GM12878 (cell line): ENCODE data around the gene SHANK1.

ENCODE experiments used
- ATF3 ChIP-seq: IDR thresholded peaks from 2 replicates; pipeline ENCODE4 v1.6.1; 2011; ENCODE audit warnings: low read depth, mild to moderate bottlenecking, low read length, moderate library complexity, borderline replicate concordance; ENCODE audit errors: extremely low read depth
- ATF7 ChIP-seq: fragments of 450-650 bp; IDR thresholded peaks from 2 replicates; pipeline ENCODE4 v1.6.1; 2016; ENCODE audit warnings: low read depth, mild to moderate bottlenecking
- FOXM1 ChIP-seq: IDR thresholded peaks from 2 replicates; pipeline ENCODE4 v1.6.1; 2012; ENCODE audit warnings: low read depth, mild to moderate bottlenecking, inconsistent platforms, low read length, moderate library complexity
- HDGF ChIP-seq: fragments of 450-650 bp; IDR thresholded peaks from 2 replicates; pipeline ENCODE4 v1.6.1; 2016; ENCODE audit warnings: antibody characterized with exemption
- NKRF ChIP-seq: fragments of 450-650 bp; conservative IDR thresholded peaks from 2 replicates; pipeline ENCODE4 v1.6.1; 2017; ENCODE audit warnings: mild to moderate bottlenecking, moderate library complexity
- SRF ChIP-seq, 2 experiments: IDR thresholded peaks; 2 replicates each; pipeline ENCODE4 v1.6.1; 2011; ENCODE audit warnings: low read depth in 2 of 2, low read length in 2 of 2, mild to moderate bottlenecking in 1 of 2, moderate library complexity in 1 of 2
- TF ChIP-seq, protein P1 (sequence below), 3 experiments: IDR thresholded peaks in 2 of 3; conservative IDR thresholded peaks in 1 of 3; 2 replicates each; pipeline ENCODE4 v1.5.1; 2011; ENCODE audit warnings: low read depth in 3 of 3, low read length in 3 of 3, mild to moderate bottlenecking in 3 of 3, control low read depth in 2 of 3, moderate library complexity in 2 of 3, inconsistent platforms in 1 of 3, mixed read lengths in 1 of 3; ENCODE audit not compliant: control insufficient read depth in 2 of 3, insufficient read depth in 1 of 3; ENCODE audit errors: extremely low read depth in 1 of 3

DNA sequence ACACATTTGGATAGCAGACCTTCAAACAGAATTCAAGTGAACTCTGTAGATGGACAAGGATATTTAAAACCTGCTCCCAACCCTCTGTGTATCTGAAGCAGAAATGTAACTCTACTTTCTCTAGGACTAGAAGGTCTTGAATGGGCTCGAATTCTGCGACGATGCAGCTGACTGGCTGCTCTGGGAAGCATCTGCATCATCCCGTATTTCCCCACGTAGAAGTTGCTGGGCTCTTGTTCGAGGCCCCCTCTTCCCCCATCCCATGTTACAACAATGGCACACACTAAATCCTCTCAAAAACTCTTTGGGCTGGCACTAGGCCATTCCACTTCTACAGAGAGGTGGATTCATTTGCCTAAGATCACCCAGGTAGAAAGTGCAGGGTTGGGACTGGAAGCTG lies 55.4 kb downstream of the SHANK1 start:
- TF ChIP-seq FOXM1 (no peak), ATF7 (no peak), NKRF (no peak), ATF3 (no peak), SRF (IDR thresholded peaks at IDR 0.05; ENCODE audit: low read depth in 2 of 2, low read length in 2 of 2) (no peak), HDGF (no peak)
- TF ChIP-seq, protein P1, sequence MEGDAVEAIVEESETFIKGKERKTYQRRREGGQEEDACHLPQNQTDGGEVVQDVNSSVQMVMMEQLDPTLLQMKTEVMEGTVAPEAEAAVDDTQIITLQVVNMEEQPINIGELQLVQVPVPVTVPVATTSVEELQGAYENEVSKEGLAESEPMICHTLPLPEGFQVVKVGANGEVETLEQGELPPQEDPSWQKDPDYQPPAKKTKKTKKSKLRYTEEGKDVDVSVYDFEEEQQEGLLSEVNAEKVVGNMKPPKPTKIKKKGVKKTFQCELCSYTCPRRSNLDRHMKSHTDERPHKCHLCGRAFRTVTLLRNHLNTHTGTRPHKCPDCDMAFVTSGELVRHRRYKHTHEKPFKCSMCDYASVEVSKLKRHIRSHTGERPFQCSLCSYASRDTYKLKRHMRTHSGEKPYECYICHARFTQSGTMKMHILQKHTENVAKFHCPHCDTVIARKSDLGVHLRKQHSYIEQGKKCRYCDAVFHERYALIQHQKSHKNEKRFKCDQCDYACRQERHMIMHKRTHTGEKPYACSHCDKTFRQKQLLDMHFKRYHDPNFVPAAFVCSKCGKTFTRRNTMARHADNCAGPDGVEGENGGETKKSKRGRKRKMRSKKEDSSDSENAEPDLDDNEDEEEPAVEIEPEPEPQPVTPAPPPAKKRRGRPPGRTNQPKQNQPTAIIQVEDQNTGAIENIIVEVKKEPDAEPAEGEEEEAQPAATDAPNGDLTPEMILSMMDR (IDR thresholded peaks at IDR 0.05 in 2 of 3, conservative IDR thresholded peaks at IDR 0.05 in 1 of 3; ENCODE audit: control insufficient read depth in 2 of 3, extremely low read depth in 1 of 3, insufficient read depth in 1 of 3, low read depth in 3 of 3, low read length in 3 of 3): no peak
